ENCODE results near the gene VPS13D. TPM values are rescaled to one million over a fixed set of nuclear protein-coding genes. Genes with fewer than 3 reads are reported as not detected.

VPS13D gene
- total and polyA plus RNA-seq, 2 of the 4 experiments (the other 2 are of a cell fraction) = 9.0 to 16.3 TPM

DNA sequence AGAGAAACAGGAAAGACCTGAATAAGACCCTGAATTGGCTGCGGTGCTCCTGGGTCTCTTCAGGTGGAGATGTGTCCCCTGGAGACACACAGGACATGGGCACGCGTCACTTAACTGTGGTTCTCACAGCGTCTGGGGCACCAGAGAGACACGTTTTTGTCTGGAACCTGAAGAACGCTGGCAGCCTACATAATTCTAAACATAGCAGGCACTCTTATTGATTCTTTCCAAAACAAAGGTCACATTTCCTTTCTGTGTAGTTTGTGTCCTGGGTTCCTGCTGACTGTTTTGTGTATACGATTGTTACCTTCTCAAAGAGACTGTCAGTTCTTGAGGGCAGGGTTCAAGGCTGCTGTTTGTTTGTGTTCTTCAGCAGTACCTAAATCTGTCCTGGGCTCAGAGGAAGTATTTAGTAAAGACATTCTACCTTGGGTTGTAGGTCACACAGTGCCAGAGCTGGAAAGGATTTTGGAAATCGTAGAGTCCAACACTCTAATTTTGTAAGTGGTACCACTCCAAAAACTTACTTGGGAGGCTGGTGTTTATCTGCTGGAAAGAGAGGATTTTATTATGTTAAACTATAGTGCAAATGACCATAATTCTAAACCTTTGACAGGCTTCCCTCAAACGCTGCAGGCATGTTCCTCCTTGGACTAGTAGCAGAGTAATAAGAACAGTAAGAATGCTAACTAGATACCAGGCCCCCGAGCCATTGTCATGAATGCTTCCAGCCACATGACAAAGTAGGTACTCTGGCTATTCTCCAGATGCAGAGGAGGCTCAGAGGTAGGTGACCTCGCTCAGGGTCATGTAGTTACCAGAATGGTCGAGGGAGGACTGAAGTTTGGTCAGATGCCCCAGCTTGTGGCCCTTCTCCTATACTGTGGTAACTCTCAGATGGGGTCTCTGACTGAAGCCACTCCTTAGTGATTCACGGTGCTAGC, 223.8 kb downstream of the VPS13D start:
- H3K4me3 ChIP-seq (ENCODE audit: insufficient read depth, low read depth, low read length) = no peak overlapping the region
- peaks cover 5 to 42% of the 10 kb centered on the region in 2 experiments; a peak in 2 of 4 replicates for H3K79me1 ChIP-seq (ENCODE audit: low read depth in 1 of 2, low read length in 2 of 2)
- H3K14ac ChIP-seq (replicated peaks; ENCODE audit: low read depth, low read length) = peak overlapping the region; percentile 77
- no TSS peak for BruUV-seq (replicated peaks)
- no peak overlapping the region for H2AK9ac ChIP-seq (replicated peaks; ENCODE audit: low read depth, low read length, poor library complexity)
- no peak overlapping the region for H2AFZ ChIP-seq (replicated peaks; ENCODE audit: low read length, poor library complexity)
- H3K23ac ChIP-seq (ENCODE audit: low read depth, low read length) = peak overlapping the region; percentile 83
- dilution Hi-C loops (cut with HindIII; ENCODE audit: low sequenced_read_pairs, unreplicated experiment) (no loop called here), in situ Hi-C loops (cut with MboI; ENCODE audit: low sequenced_read_pairs) (no loop called here), intact Hi-C loops (cut with micrococcal nuclease) (no loop called here)
- H3K4me1 ChIP-seq (ENCODE audit: control insufficient read depth, insufficient read depth, low read length) = peaks cover 37% of the 10 kb centered on the region
- peak overlapping the region; percentile 87 for H3K18ac ChIP-seq (ENCODE audit: low read depth, low read length)
- peaks cover 33% of the 10 kb centered on the region for H3K9me1 ChIP-seq (ENCODE audit: insufficient read depth, low read length)
- no peaks in the 10 kb centered on the region for H3K9me3 ChIP-seq (ENCODE audit: control insufficient read depth, insufficient read depth, low read length)
- peak overlapping the region; percentile 88 for H2BK5ac ChIP-seq (ENCODE audit: low read depth, low read length, poor library complexity, severe bottlenecking)
- DNase-seq (no peak), ATAC-seq (ENCODE audit: low read depth) (no peak)
- H3K36me3 ChIP-seq (ENCODE audit: control insufficient read depth, insufficient read depth, low read length) = peaks cover 3% of the 10 kb centered on the region; the same call in 1 of the 2 replicates
- peak overlapping the region; percentile 85 for H2BK20ac ChIP-seq (ENCODE audit: low read depth, low read length)
- H3K9ac ChIP-seq (ENCODE audit: low read depth, low read length) = no peak overlapping the region
- no peak for TF ChIP-seq MAFK (IDR thresholded peaks at IDR 0.05; ENCODE audit: low read depth, low read length)
- TF ChIP-seq CEBPB (IDR thresholded peaks at IDR 0.05; ENCODE audit: low read depth, low read length) = no peak
- no peak for TF ChIP-seq RFX5 (IDR thresholded peaks at IDR 0.05; ENCODE audit: low read depth, low read length)
- TF ChIP-seq SMC3 (IDR thresholded peaks at IDR 0.05; ENCODE audit: low read depth, low read length) = no peak
- no peak for TF ChIP-seq NFE2L2 (IDR thresholded peaks at IDR 0.05; ENCODE audit: low read depth, low read length)
- no peak for TF ChIP-seq FOS (IDR thresholded peaks at IDR 0.05; ENCODE audit: low read depth, low read length)
- TF ChIP-seq, protein P1, sequence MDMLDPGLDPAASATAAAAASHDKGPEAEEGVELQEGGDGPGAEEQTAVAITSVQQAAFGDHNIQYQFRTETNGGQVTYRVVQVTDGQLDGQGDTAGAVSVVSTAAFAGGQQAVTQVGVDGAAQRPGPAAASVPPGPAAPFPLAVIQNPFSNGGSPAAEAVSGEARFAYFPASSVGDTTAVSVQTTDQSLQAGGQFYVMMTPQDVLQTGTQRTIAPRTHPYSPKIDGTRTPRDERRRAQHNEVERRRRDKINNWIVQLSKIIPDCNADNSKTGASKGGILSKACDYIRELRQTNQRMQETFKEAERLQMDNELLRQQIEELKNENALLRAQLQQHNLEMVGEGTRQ (IDR thresholded peaks at IDR 0.05; ENCODE audit: low read depth, low read length) = no peak
- no peak for TF ChIP-seq RCOR1 (IDR thresholded peaks at IDR 0.05; ENCODE audit: insufficient replicate concordance, low read length)
- TF ChIP-seq CHD1 (IDR thresholded peaks at IDR 0.05; ENCODE audit: low read depth, low read length) = no peak
- TF ChIP-seq MXI1 (IDR thresholded peaks at IDR 0.05; ENCODE audit: borderline replicate concordance, low read depth, low read length) = no peak
- TF ChIP-seq, protein P2, sequence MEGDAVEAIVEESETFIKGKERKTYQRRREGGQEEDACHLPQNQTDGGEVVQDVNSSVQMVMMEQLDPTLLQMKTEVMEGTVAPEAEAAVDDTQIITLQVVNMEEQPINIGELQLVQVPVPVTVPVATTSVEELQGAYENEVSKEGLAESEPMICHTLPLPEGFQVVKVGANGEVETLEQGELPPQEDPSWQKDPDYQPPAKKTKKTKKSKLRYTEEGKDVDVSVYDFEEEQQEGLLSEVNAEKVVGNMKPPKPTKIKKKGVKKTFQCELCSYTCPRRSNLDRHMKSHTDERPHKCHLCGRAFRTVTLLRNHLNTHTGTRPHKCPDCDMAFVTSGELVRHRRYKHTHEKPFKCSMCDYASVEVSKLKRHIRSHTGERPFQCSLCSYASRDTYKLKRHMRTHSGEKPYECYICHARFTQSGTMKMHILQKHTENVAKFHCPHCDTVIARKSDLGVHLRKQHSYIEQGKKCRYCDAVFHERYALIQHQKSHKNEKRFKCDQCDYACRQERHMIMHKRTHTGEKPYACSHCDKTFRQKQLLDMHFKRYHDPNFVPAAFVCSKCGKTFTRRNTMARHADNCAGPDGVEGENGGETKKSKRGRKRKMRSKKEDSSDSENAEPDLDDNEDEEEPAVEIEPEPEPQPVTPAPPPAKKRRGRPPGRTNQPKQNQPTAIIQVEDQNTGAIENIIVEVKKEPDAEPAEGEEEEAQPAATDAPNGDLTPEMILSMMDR (conservative IDR thresholded peaks at IDR 0.05; ENCODE audit: low read depth, low read length) = no peak
- TF ChIP-seq, protein P3, sequence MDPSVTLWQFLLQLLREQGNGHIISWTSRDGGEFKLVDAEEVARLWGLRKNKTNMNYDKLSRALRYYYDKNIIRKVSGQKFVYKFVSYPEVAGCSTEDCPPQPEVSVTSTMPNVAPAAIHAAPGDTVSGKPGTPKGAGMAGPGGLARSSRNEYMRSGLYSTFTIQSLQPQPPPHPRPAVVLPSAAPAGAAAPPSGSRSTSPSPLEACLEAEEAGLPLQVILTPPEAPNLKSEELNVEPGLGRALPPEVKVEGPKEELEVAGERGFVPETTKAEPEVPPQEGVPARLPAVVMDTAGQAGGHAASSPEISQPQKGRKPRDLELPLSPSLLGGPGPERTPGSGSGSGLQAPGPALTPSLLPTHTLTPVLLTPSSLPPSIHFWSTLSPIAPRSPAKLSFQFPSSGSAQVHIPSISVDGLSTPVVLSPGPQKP (IDR thresholded peaks at IDR 0.05; ENCODE audit: borderline replicate concordance, low read depth, low read length) = no peak
- no peak for TF ChIP-seq POLR2A (IDR thresholded peaks at IDR 0.05; ENCODE audit: low read depth, low read length)
- TF ChIP-seq RAD21 (IDR thresholded peaks at IDR 0.05; ENCODE audit: low read length) = no peak
- H4K20me1 ChIP-seq (ENCODE audit: insufficient read depth, low read length) = no peaks in the 10 kb centered on the region
- H3K4ac ChIP-seq (ENCODE audit: low read depth, low read length) = peak overlapping the region; percentile 93
- 86% methylated on average over 1 of the region's 13 CpGs; no CpG with 5 or more reads in 1 of the 2 experiments for WGBS, 2 experiments (ENCODE audit: extremely low coverage in 2 of 2, insufficient read length in 1 of 2)
- H3K27ac ChIP-seq (ENCODE audit: insufficient read depth, low read length) = peak overlapping the region; percentile 90; the same call in 1 of the 2 replicates
- peak overlapping the region; percentile 82; the same call in 1 of the 2 replicates for H4K5ac ChIP-seq (ENCODE audit: low read depth, low read length)
- H3K4me2 ChIP-seq (ENCODE audit: low read depth, low read length) = no peak overlapping the region
- peak overlapping the region; percentile 95 for H4K91ac ChIP-seq (ENCODE audit: insufficient read depth, low read depth, low read length)
- CTCF ChIA-PET = interaction anchor here (1.1 to 1.2 kb wide), 2 partner anchors 46 to 47 kb away, joined by 3 read pairs; no protein-coding TSS in a partner anchor
- peak overlapping the region; percentile 74 to 93 for H4K8ac ChIP-seq (ENCODE audit: low read depth in 2 of 2, low read length in 2 of 2)
- peak overlapping the region; percentile 91 for H2BK120ac ChIP-seq (ENCODE audit: low read depth, low read length)
- peak overlapping the region; percentile 85 for H2AK5ac ChIP-seq (ENCODE audit: low read depth, low read length)
- peak overlapping the region; percentile 98; the same call in 2 of the 3 replicates for H2BK15ac ChIP-seq (ENCODE audit: low read depth, low read length)
- POLR2A ChIA-PET (ENCODE audit: unreplicated experiment) = no interaction called here
- no peaks in the 10 kb centered on the region for H3K27me3 ChIP-seq (ENCODE audit: control insufficient read depth, insufficient read depth, low read length)
- no peak overlapping the region; the same call in 1 of the 2 replicates for H3K56ac ChIP-seq (ENCODE audit: extremely low read depth, insufficient read depth, low read length)
